ENCODE measurements around the gene CFAP210.
"Not testable (repeated sequence)": the region's sequence is repeated elsewhere in the genome, so short reads cannot be mapped to it uniquely, and the experiment has no call there.

Gene CFAP210

DNA sequence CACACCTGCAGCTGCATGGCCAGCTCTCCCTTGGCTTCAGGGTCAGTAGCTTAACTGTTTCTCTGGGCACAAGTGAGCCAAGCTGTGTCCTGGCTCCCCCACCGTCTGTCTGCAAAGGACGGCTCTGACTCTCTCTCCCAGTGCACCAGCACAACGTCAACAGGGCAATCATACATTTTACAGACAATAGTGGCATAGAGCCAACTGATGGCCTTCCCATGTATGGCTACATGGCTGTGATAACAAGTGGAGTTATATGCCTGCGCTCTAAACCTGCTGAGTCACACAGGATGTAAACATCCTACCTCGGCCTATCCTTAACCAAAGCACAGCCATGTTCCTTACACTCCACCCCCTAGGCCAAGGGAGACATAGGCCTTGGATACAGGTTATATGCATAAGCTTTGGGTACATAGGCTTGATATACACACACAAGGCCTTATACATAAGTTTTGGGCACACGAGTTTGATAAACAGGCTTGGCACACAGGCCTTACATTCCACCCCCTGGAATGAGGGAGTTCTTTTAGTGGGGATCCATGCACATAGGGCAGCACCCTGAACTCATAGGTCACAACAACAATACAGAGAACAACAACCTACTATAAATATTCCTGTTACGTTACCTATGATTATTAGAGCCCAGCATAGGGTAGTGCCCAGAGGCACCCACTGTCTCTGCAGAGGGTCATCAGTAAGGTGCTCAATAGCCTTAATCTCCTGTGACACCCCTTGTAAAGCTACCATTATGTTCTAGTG, 17.7 kb upstream of the CFAP210 start:
- DNase-seq = no peak

DNA sequence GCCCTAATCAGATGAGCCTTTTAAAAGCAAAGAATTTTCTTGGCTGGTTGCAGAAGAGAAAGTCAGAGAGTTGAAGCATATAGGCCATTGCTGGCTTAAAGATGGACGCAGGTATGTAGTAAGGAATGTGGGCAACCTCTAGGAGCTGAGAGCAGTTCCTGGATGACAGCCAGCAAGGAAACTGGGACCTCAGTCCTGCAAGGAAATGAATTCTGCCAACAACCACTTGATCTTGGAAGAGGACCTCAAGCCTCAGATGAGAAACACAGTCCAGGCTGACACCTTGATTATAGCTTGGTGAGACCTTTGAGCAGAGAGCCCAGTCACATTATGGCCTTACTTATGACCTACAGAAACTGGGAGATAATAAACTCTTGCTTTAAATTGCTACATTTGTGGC, 15.8 kb upstream of the CFAP210 start:
- no peak for DNase-seq

DNA sequence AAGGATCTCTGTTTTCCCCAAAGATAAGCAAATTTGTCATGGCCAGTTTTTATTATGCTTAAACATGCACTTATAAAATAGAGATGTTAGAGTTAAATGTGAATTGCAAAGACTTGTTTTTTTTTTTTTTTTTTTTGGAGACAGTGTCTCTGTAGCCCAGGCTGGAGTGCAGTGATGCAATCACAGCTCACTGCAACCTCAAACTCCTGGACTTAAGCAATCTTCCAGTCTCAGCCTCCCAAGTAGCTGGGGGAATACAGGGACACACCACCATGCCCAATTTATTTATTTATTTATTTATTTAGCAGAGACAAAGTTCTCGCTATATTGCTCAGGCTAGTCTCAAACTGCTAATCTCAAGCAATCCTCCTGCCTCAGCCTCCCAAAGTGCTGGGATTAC, 15.1 kb upstream of the CFAP210 start:
- no peak for DNase-seq

DNA sequence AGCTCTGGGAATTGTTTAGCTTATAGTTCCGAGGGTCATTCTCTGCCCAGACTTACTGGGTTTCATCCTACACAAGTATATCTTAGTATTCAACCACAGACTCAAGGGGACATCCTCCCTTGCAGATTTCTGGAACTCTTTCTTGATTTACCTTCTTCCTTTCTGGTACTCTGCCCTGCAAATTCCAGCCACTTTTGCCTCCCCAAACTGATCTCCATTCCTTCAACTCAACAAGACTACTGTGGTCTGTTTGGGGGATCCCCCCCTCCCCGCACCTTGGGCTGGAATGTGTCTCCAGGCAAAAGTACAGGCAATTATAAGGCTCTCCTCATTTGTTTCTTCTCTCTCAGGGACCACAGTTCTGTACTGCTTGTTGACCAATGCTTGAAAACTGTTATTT, 13.4 kb upstream of the CFAP210 start:
- no peak for DNase-seq

DNA sequence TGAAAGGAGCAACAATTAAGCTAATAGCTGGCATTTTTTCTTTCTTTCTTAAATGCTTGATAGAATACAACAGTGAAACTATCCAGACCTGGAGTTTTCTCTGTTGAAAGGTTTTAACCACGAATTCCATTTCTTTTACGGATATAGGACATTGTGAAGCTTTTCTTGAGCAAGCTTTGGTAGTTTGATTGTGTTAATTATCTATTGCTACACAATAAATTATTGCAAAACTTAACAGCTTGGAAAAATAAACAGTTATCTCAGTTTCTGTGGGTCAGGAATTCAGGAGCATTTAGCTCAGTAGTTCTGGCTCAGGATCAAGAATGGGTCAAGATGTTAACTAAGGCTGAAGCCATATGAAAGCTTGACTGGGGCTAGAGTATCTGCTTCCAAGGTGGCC, 11.7 kb upstream of the CFAP210 start:
- no peak for DNase-seq

DNA sequence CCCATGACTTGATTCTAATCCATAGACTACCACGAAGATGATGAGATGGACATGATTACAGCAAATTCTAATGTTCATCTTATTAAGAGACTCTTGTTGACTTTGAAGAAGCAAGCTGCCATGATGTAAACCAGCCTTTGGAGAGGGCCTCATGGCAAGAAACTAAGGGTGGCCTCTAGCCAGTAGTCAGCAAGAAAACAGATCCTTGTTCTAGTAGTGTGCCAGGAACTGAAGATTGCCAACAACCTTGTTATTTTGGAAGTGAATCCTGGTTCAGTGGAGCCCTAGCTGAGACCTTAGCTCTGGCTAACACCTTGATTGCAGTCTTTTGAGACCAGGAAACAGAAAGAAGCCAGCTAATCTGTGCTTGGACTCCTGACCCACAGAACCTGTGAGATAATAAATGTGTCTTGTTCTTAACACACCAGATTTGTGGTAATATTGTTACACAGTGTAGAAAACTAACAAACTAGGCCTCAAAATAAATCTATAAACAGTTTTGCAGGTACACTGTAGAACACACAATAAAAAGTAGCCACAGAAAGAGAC, 10.0 kb upstream of the CFAP210 start:
- no peak for DNase-seq

DNA sequence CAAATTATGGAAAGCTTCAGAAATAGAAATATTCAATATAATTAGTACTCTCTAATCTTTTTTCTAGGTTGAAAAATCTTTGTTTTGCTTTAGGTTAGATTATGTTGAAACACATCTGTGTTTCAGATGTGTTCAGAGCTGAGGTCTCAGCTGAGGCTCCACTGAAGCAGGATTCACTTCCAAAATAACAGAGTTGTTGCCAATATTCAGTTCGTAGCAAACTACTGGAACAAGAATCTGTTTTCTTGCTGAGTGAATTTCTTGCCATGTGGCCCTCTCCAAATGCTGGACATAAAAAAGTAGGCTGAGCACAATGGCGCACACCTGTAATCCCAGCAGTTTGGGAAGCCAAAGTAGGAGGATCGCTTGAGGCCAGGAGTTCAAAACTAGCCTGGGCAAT, 8.8 kb upstream of the CFAP210 start:
- DNase-seq = no peak

DNA sequence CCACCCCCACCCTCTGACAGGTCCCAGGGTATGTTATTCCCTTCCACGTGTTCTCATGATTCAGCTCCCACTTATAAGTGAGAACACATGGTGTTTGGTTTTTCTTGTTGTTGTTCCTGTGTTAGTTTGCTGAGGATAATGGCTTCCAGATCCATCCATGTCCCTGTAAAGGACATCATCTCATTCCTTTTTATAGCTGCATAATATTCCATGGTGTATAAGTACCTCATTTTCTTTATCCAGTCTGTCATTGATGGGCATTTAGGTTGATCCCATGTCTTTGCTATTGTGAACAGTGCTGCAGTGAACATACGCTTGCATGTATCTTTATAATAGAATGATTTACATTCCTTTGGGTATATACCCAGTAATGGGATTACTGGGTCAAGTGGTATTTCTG, 5.0 kb upstream of the CFAP210 start:
- not testable (repeated sequence) for DNase-seq

DNA sequence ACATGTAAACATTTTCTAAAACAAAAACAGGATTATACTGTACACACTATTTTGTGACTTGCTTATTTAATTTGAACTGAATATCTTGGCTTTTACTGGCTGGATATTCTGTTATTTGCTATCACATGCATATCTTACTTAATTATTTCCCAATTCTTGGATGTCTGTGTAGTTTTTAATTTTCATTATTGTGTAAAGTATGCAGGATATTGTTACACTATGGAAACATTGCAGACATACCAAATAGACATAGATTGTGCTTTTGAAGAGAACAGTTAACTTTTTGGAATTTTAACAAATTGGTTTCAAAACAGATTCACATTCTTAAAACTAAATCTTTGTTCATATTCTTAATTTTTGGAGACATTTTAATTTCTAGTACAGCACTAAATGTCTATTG, 2.2 kb upstream of the CFAP210 start:
- DNase-seq = no peak

DNA sequence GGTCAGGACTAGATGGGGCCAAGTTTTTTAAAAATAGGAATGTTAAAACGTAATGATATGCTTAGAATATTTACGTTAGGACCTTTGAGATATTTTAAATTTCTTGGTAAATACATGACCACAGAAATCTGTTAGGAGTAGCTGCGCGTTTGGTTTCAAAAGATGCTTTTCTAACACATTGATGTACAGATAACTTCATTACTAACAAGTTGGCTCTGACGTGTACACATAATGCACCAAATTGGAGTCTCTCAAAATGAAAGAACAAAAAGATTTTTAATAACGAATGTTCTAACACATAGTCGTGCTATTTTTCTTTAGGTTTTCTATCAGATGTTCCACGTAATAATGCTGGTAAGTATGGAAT, 672 bp upstream of the CFAP210 start:
- no peak for DNase-seq

DNA sequence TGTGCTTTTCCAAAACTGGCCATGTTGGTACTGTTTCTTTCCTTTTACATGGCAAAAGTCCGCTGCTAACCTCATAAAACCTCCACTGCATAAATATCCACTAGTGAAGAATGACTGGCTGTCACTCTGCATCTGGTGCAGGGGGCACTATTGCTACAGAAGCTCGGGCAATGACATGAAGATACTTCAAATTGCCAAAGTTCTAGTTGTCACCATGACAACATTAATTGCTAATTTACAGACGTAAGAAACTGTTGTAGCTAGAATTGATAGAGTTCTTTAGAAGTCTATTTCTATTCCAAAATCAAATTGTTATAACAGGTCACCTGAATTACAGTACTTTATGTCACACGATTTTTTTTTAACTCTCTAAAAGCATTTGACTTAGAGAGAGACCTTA, 845 bp downstream of the CFAP210 start:
- DNase-seq = no peak

DNA sequence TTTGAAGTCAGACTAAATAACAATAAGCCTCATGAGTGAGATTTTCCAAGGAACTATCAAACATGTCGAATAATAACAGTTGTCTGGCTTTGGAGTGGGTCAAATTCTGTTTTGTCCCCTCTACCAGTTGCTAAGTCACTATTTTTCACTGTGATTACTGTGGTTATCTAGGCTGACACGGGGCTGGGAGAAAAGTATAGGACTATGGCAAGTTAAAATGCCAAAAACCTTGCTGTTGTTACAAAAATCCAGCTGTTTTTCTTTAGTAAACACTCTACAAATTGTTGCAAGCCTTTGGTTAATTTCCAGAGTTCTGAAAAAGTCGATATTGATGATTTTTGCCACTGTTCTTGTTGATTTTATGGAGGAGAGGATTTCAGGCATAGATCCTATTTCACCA, 1.5 kb downstream of the CFAP210 start:
- DNase-seq = no peak

DNA sequence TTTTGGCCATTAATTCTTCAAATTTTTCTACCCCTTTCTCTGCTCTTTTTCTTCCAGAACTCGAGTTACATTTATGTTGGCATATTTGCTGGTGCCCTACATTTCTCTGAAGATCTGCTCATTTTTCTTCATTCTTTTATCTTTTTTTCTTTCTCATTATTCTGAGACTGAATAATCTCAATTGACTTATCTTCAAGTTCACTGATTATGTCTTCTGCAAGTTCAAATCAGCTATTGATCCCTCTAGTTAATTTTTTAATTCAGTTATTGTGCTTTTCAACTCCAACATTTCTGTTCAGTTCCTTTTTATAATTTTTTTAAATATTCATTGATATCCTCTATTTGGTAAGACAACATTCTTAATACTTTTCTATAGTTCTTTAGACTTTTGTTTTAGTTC, 3.2 kb downstream of the CFAP210 start:
- no peak for DNase-seq

DNA sequence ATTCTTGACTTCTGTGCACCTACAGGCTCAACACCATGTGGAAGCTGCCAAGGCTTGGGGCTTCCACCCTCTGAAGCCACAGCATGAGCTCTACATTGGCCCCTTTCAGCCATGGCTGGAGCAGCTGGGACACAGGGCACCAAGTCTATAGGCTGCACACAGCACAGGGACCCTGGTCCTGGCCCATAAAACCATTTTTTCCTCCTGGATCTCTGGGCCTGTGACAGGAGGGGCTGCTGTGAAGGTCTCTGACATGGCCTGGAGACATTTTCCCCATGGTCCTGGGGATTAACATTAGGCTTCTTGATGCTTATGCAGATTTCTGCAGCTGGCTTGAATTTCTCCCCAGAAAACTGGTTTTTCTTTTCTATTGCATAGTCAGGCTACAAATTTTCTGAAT, 6.3 kb downstream of the CFAP210 start:
- not testable (repeated sequence) for DNase-seq

DNA sequence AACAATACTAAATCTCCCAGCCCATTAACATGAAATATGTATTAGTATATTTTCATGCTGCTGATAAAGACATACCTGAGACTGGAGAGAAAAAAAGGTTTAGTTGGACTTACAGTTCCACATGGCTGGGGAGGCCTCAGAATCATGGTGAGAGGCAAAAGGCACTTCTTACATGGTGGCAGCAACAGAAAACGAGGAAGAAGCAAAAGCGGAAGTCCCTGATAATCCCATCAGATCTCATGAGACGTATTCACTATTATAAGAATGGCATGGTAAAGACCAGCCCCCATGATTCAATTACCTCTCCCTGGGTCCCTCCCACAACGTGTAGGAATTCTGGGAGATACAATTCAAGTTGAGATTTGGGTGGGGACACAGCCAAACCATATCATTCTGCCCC, 7.4 kb downstream of the CFAP210 start:
- DNase-seq = not testable (repeated sequence)

DNA sequence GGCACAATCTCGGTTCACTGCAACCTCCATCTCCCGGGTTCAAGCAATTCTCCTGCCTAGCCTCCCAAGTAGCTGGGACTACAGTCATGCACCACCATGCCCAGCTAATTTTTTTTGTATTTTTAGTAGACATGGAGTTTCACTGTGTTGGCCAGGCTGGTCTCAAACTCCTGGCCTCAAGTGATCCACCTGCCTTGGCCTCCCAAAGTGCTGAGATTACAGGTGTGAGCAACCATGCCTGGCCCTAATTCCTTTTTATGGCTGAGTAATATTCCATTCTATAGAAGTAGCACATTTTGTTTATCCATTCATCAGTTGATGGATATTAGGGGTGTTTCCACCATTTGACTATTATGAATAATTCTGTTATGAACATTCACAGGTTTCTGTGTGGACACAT, 9.5 kb downstream of the CFAP210 start:
- DNase-seq = not testable (repeated sequence)

DNA sequence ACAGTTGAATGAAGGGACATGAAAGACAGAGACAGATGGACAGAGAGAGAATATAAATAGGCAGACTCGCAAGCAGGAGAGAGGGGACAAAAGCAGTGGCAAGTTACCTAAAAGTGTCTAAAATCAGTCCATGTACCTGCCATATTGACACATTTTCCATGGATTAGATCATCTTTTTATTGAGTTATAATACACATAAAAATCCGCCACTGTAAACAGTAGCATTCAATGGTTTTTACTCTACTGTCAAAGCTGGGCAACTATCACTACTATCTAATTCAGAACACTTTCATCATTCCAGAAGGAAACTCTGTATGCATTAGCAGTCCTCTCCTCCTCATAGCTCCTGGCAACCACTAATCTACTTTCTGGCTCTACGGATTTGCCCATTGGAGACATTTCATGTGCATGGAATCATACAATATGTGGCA, 10.1 kb downstream of the CFAP210 start:
- no peak for DNase-seq

DNA sequence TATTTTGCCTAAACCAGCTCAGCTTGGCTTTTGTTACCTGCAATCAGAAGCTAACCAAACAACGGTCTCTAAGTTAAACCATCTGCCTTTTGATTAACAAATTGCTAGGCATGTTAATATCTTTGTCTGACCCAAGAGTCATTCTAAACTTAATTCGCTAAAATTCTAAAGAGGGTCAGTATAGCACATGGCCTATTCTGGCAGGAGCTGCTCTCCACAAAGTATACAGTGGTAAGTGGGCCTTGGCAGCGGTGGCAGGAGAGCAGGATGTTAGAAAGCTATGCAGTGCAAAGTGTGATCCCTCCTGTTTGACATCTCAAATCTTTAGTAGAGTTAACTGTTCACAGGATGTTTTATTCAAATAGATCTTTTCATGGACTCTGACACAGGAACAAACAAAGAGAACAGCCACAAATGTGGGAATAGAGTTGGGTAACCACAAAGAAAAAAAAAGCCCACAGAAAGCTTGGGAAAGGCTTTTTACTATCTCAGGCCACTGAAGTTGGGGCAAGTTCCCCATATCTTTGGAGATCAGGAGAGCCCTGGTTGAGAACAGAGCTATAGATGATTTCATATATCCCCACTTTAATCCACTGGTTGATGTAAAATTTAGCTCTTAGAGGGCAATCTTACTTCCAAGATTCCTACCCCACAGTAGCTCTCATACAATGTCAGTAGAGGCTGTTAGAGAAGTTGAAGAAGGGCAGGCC, 10.6 kb downstream of the CFAP210 start:
- DNase-seq = no peak

DNA sequence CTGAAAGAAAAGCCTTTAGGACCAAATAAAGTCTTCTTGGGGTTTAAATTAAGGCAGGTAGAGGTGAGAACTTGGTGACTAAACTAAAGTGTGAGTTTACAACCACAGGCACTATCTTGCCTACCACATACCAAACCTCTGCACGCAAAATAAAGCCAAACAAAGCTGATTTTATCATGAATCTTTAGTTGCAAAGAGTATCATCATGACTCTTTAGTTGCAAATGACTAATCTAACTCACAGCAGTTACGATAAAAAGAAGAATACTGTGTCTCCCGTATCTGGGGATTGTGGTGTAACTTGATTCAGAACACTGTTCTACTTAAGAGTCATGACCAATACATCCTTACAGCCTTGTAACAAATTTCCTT, 11.2 kb downstream of the CFAP210 start:
- DNase-seq = peak; percentile 6

DNA sequence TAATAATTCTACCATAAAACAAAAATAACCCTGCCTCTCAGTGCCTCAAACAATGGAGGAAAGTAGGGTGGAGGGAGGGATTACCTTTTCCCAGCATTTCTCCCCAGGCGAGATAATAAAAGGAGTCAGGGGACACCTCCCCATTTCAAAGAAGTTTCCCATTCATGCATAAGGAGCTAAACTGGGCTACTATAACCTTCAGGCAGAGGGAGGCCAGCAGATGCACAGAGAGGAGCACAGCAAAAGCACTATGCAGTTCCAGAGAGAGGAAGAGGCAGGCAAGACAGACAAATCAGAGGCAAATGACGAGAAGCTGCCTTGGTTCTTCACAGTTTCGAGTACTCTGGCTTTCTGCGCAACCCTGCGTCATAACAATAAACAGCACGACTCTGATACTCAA, 17.4 kb downstream of the CFAP210 start:
- DNase-seq = no peak

DNA sequence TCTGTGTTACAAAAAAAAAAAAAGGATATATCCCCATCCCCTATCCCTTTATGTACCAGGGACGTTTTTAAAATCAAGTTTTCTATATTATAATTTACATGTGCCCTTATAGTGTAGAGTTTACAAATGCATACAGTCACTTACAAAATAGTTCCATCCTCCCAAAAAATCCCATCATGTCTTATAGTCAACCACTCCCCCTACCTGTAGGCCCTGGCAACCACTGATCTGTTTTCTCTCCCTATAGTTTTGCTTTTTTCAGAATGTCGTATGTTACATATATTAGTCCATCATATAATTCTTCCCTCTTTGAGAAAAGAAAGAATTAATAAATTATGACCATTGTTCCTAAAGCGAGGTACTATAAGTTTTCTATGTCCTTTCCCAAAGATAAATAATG, 17.8 kb downstream of the CFAP210 start:
- DNase-seq = no peak

DNA sequence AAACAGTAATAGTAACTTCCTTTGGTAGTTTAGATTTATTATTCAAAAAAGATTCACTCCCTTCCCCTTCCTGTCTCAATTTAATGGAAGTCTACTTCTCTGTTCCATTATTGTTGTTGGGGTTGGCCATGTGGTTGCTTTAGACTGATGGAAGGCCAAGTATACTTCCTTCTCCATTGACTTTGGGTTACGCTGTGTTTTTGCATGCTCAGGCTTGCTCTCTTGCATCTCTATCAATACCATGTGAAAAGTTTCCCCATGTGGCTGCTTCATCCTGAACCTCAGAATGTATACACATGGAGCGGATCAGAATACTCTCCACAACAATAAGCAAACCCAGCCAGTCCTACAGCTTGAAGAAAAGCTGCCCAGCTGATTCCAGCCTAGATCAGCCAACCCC, 20.3 kb downstream of the CFAP210 start:
- no peak for DNase-seq

DNA sequence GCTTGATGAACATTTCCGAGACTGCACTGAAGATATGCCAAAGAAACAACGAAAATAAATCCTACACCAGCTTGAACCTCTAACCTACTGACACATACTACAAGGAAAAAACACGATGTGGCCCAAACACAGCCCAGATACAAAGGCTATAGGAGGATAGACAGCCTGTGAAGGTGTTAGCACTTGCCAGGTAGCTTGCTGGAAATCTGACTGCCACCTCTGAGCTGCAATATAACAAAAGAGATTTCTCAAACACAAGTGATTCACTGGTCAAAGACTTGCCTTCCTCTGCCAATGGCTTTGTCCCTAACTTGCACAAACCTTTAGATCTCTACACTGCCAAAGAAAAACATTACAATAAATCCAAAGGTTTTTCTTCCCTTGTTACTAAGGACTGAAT, 21.1 kb downstream of the CFAP210 start:
- DNase-seq = no peak

DNA sequence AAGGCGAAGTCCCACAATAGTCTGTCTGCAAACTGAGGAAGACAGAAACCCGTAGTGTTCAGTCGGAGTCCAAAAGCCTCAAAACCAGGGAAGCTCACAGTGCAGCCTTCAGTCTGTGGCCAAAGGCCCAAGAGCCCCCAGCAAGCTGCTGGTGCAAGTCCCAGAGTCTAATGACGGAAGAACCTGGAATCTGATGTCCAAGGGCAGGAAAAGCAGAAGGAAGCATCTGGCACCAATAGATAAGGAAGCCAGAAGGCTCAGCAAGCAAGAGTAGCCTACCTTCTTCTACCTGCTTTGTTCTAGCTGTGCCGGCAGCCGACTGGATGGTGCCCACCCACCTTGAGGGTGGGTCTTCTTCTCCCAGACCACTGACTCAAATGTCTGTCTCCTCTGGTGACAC, 21.8 kb downstream of the CFAP210 start:
- no peak for DNase-seq

DNA sequence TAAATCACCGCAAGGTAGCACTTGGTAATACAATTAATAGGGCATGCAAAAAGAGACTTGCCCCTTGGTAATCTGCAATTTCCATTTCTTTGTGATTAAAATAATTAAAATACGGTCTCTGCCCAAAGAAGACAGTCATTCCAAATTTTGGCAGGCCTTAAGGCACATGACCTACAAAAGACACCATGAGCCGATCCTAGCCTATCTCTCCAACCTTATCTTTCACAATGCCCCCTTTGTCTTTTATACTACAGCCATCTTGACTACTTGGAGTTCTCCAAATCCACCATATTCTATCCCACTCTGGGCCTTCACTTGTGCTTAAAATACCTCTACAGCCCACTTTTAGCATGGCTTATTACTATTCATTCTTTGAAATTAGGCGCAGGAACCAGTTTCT, 23.3 kb downstream of the CFAP210 start:
- no peak for DNase-seq
